AG09309 (cell line): ENCODE results near the gene ERGIC1.
"Not testable (repeated sequence)": the region's sequence is repeated elsewhere in the genome, so short reads cannot be mapped to it uniquely, and the experiment has no call there.

ENCODE experiments used
- DNase-seq: peaks from one replicate; pipeline ENCODE4 v3.0.0-alpha.2; 2010; ENCODE audit warnings: low read depth
- H3K4me3 ChIP-seq: 2 replicates; pipeline ENCODE4 v1.5.1; 2011; ENCODE audit warnings: mild to moderate bottlenecking, low read depth, low read length, moderate library complexity; ENCODE audit not compliant: control insufficient read depth
- TF ChIP-seq, protein P1 (sequence below): IDR thresholded peaks from 2 replicates; pipeline ENCODE4 v1.5.1; 2011; ENCODE audit warnings: mild to moderate bottlenecking, low read depth, low read length, inconsistent platforms; ENCODE audit not compliant: insufficient read depth, control insufficient read depth; ENCODE audit errors: missing control alignments

The ERGIC1 gene

DNA sequence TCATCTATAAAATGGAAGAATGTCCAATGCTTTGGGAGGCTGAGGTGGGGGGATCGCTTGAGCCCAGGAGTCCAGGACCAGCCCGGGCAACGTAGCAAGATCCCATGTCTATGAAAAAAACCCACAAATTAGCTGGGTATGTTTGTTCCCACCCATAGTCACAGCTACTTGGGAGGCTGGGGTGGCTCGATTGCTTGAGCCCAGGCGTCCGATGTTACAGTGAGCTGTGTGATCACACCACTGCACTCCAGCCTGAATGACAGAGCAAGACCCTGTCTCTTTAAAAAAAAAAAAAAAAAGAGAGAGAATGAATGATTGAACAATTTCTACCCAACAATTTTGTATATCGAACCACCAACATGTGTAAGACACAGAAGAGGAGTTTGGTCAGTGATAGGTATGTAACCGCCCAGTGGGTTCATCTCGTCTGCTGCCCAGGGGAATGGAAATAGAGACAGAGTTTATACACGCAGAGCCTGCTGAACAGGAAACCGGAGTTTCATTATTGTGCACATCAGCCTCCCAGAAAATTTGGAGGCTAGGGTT, 26.2 kb upstream of the ERGIC1 start:
- TF ChIP-seq, protein P1, sequence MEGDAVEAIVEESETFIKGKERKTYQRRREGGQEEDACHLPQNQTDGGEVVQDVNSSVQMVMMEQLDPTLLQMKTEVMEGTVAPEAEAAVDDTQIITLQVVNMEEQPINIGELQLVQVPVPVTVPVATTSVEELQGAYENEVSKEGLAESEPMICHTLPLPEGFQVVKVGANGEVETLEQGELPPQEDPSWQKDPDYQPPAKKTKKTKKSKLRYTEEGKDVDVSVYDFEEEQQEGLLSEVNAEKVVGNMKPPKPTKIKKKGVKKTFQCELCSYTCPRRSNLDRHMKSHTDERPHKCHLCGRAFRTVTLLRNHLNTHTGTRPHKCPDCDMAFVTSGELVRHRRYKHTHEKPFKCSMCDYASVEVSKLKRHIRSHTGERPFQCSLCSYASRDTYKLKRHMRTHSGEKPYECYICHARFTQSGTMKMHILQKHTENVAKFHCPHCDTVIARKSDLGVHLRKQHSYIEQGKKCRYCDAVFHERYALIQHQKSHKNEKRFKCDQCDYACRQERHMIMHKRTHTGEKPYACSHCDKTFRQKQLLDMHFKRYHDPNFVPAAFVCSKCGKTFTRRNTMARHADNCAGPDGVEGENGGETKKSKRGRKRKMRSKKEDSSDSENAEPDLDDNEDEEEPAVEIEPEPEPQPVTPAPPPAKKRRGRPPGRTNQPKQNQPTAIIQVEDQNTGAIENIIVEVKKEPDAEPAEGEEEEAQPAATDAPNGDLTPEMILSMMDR, result no peak
- H3K4me3 ChIP-seq, result no peak overlapping the region
- DNase-seq, result no peak

DNA sequence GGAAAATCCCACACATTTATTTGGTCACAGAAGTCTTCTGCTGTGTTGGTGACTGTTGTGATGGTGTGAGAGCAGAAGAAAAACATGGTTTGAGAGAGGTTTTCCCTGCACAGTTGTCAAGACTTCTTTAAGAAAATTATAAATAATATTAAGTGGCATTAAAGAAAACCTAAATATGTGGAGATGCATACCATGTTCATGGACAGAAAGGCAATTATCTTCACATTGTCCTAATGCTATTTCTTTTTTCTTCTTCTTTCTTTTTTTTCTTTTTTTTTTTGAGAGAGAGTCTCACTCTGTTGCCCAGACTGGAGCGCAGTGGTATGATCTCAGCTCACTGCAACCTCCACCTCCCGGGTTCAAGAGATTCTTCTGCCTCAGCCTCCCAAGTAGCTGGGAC, 24.3 kb upstream of the ERGIC1 start:
- TF ChIP-seq, protein P1, result no peak
- no peak for DNase-seq
- H3K4me3 ChIP-seq, result no peak overlapping the region

DNA sequence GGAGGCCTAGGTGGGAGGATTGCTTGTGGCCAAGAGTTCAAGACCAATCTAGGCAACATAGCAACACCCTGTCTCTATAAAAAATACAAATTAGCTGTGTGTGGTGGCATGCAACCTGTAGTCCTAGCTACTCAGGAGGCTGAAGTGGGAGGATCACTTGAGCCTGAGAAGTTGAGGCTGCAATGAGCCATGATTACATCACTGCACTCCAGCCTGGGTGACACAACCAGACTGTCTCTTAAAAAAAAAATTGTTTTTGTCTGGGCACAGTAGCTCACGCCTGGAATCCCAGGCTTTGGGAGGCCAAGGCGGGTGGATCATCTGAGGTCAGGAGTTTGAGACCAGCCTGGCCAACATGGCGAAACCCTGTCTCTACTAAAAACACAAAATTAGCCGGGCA, 23.1 kb upstream of the ERGIC1 start:
- not testable (repeated sequence) for DNase-seq, H3K4me3 ChIP-seq

DNA sequence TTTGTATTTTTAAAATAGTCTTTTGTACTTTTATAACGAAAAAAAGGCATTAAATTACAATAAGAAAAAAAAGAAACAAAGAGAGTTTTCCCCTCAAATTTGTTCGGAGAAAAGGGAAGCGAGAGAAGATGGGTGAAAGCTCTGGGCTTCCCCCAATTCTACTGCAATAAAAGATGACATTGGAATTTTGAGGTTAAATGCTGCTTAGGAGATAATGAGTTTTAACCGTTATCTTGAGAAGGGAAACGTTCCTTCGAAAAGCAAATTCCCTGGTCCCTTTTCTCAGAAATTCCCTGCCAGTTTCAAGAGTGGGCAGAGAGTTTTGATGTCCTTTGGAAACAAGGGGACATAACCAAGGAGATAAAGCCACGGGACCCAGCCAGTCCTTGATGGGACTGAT, 18.4 kb upstream of the ERGIC1 start:
- TF ChIP-seq, protein P1, result no peak
- no peak for DNase-seq
- no peak overlapping the region for H3K4me3 ChIP-seq

DNA sequence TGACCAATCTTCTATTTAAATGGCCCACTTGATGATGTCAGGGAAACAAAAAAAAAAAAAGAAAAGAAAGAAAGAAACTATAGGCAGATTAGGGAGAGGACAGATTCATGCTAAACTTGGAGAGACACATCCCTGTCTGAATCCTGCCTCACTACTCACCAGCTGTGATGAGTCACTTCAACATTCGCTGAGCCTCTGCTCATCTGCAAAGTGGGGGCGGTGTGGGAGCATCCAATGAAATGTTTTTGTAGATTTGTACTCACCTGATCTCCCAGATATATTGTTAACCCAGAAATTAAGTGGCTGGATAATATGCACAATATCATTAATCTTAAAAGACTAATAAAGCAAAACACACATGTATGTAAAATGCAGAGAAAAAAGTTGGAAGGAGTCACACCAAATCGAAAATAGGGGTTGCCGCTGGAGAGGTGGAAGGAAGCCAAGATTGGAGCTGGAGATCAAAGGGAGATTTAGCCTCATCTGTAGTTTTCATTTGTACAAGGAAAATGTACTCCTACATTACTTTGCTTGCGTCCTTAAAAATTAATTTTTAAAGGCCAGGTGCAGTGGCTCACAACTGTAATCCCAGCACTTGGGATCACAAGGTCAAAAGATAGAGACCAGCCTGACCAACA, 17.0 kb upstream of the ERGIC1 start:
- TF ChIP-seq, protein P1, result no peak
- no peak overlapping the region for H3K4me3 ChIP-seq
- no peak for DNase-seq

DNA sequence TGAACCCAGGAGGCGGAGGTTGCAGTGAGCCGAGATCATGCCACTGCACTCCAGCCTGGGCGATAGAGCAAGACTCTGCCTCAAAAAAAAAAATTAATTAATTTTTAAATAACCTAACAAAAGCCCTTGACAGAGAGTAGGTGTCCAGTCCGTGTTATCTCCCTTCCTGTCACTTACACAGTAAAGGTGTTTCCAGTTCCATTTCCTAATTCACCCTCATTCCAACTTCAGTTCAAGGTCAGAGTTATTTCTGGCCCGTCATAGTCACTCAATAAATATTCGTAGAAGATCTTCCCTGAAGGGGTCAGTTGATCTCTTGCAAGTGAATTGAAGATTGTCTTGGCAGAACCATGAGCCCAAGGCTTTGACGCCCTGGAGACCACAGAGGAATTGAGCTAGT, 16.4 kb upstream of the ERGIC1 start:
- TF ChIP-seq, protein P1, result no peak
- H3K4me3 ChIP-seq, result no peak overlapping the region
- no peak for DNase-seq

DNA sequence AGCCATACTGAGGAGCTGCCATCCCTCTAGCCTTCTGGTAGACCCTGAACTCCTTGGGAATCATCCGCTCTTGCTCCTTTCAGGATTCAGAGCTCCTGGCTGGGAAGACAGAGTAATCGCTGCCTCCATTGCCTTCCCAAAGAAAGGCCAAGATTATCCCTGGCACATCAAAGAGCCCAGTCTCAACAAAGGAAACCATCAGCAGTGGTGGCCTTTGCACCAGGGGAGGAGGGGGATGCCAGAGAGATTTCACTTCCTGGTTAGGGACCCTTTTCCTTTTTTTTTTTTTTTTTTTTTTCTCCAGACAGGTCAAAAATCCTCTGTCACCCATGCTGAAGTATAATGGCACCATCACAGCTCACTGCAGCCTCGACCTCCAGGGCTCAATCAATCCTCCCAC, 16.0 kb upstream of the ERGIC1 start:
- no peak for DNase-seq
- H3K4me3 ChIP-seq, result no peak overlapping the region
- TF ChIP-seq, protein P1, result no peak
